GM06990 (cell line): Measurements from ENCODE around the gene INTS6.
A peak's percentile ranks its signal among the peaks of the same experiment; 100 is the strongest.
"Not testable (repeated sequence)": the region's sequence is repeated elsewhere in the genome, so short reads cannot be mapped to it uniquely, and the experiment has no call there.

Experiments used
- DNase-seq: peaks from one replicate; pipeline ENCODE4 v3.0.0-alpha.2; 2011; ENCODE audit not compliant: insufficient read length; ENCODE audit errors: extremely low read depth
- H3K27me3 ChIP-seq: replicated peaks from 2 replicates; pipeline ENCODE4 v1.6.0; 2011; ENCODE audit warnings: low read length; ENCODE audit not compliant: control insufficient read depth, insufficient read depth
- H3K36me3 ChIP-seq: 2 replicates; pipeline ENCODE4 v1.5.1; 2011; ENCODE audit warnings: low read length; ENCODE audit not compliant: control insufficient read depth, insufficient read depth
- H3K4me3 ChIP-seq: replicated peaks from 2 replicates; pipeline ENCODE4 v1.5.1; 2011; ENCODE audit warnings: low read depth, mild to moderate bottlenecking, control low read depth, low read length
- TF ChIP-seq, protein P1 (sequence below): IDR thresholded peaks from 2 replicates; pipeline ENCODE4 v1.5.1; 2011; ENCODE audit warnings: low read length, control low read depth, mild to moderate bottlenecking, inconsistent platforms; ENCODE audit not compliant: insufficient read depth, poor library complexity, severe bottlenecking

INTS6 gene

GRCh38 chr13:51419001-51419636 lies 33.7 kb downstream of the INTS6 start:
- no peaks in the 10 kb centered on the region; the same call in 1 of the 2 replicates for H3K36me3 ChIP-seq
- H3K4me3 ChIP-seq = no peak overlapping the region
- no peaks in the 10 kb centered on the region for H3K27me3 ChIP-seq
- TF ChIP-seq, protein P1, sequence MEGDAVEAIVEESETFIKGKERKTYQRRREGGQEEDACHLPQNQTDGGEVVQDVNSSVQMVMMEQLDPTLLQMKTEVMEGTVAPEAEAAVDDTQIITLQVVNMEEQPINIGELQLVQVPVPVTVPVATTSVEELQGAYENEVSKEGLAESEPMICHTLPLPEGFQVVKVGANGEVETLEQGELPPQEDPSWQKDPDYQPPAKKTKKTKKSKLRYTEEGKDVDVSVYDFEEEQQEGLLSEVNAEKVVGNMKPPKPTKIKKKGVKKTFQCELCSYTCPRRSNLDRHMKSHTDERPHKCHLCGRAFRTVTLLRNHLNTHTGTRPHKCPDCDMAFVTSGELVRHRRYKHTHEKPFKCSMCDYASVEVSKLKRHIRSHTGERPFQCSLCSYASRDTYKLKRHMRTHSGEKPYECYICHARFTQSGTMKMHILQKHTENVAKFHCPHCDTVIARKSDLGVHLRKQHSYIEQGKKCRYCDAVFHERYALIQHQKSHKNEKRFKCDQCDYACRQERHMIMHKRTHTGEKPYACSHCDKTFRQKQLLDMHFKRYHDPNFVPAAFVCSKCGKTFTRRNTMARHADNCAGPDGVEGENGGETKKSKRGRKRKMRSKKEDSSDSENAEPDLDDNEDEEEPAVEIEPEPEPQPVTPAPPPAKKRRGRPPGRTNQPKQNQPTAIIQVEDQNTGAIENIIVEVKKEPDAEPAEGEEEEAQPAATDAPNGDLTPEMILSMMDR = no peak
- peak; percentile 32 for DNase-seq

- Histone ChIP-seq H3K27me3 (no peaks in the 10 kb centered on the region), H3K36me3 (no peaks in the 10 kb centered on the region; the same call in 1 of the 2 replicates), H3K4me3 (no peak overlapping the region)
- TF ChIP-seq, protein P1 = no peak
- no peak for DNase-seq
These were observed 35.1 kb downstream of the INTS6 start for GRCh38 chr13:51417716-51418115.

- Histone ChIP-seq H3K36me3 (no peaks in the 10 kb centered on the region; the same call in 1 of the 2 replicates), H3K27me3 (no peaks in the 10 kb centered on the region), H3K4me3 (no peak overlapping the region)
- DNase-seq = peak; percentile 16
- TF ChIP-seq, protein P1 = no peak
These were observed 36.7 kb downstream of the INTS6 start for GRCh38 chr13:51416107-51416506.

DNA sequence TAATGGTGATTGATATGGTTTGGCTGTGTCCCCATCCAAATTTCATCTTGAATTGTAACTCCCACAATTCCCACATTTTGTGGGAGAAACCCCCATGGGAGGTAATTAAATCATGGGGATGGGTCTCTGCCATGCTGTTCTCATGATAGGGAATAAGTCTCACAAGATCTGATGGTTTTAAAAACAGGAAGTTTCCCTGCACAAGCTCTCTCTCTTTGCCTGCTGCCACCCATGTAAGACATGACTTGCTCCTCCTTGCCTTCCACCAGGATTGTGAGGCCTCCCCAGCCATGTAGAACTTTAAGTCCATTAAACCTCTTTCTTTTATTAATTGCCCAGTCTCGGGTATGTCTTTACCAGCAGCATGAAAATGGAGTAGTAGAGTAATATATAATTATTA lies 37.5 kb downstream of the INTS6 start:
- not testable (repeated sequence) for H3K27me3 ChIP-seq, H3K36me3 ChIP-seq, H3K4me3 ChIP-seq, DNase-seq

GRCh38 chr13:51412431-51412830 lies 40.4 kb downstream of the INTS6 start:
- no peak for DNase-seq

GRCh38 chr13:51405176-51405575 lies 47.7 kb downstream of the INTS6 start:
- TF ChIP-seq, protein P1 = no peak
- Histone ChIP-seq H3K4me3 (no peak overlapping the region), H3K36me3 (peaks cover 3% of the 10 kb centered on the region), H3K27me3 (no peaks in the 10 kb centered on the region)
- DNase-seq = no peak

More at GRCh38 chr13:51412431-51412830, 40.4 kb downstream of the INTS6 start:
- H3K36me3 ChIP-seq = no peaks in the 10 kb centered on the region
- TF ChIP-seq, protein P1 = no peak
- no peaks in the 10 kb centered on the region for H3K27me3 ChIP-seq
- H3K4me3 ChIP-seq = no peak overlapping the region
